Measurements from ENCODE around the gene TMEM182.

TMEM182 gene

DNA sequence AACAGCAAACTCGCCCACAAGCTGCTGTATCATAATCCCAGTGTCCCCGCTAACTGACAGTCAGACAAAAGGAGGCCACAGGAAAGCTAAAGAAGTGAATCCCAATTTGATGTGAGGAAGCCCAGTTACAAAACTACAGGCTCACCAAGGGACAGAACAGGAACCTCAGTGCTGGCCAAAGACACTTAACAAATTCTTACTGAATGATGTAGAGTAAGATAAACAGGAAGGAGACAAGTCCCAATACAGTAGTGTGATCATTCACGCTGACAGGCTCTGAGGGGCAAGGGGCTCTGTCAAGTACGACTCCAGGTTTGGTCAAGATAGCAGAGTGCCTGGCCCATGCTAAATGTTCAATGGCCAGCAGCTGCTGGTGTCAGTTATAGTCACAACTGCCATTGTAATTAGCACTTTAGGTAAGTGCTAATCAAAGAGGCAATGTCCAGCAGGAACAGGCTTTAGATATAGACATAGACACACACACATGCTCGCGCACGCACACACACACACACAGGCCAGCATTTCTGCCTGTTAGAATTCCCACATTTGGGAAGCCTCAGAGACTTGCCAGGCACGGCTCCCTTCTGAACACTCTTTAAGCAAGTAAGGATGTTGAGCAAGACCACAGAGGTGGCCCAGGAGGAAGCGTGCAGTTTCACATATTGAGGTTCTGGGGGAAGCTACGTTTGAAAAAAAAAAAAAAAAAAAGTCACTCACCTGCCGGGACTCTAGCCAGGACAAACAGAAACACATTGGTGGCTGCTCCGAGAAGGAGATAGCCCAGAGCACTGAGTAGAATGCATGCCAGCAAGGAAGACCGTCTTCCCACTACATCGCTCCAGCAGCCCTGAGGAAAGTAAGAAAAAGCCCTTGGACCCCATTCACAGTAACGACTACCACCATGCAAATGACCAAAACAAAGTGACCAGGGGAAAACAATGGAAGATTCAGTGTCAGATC is 35.4 kb upstream of the TMEM182 start:
- TF ChIP-seq, protein P1, sequence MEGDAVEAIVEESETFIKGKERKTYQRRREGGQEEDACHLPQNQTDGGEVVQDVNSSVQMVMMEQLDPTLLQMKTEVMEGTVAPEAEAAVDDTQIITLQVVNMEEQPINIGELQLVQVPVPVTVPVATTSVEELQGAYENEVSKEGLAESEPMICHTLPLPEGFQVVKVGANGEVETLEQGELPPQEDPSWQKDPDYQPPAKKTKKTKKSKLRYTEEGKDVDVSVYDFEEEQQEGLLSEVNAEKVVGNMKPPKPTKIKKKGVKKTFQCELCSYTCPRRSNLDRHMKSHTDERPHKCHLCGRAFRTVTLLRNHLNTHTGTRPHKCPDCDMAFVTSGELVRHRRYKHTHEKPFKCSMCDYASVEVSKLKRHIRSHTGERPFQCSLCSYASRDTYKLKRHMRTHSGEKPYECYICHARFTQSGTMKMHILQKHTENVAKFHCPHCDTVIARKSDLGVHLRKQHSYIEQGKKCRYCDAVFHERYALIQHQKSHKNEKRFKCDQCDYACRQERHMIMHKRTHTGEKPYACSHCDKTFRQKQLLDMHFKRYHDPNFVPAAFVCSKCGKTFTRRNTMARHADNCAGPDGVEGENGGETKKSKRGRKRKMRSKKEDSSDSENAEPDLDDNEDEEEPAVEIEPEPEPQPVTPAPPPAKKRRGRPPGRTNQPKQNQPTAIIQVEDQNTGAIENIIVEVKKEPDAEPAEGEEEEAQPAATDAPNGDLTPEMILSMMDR (IDR thresholded peaks at IDR 0.05; ENCODE audit: control insufficient read depth, insufficient read depth, low read depth, low read length, missing control alignments) = no peak
- no peak for DNase-seq (ENCODE audit: low read depth)
- H3K4me3 ChIP-seq (ENCODE audit: control insufficient read depth, low read depth, low read length) = no peak overlapping the region

DNA sequence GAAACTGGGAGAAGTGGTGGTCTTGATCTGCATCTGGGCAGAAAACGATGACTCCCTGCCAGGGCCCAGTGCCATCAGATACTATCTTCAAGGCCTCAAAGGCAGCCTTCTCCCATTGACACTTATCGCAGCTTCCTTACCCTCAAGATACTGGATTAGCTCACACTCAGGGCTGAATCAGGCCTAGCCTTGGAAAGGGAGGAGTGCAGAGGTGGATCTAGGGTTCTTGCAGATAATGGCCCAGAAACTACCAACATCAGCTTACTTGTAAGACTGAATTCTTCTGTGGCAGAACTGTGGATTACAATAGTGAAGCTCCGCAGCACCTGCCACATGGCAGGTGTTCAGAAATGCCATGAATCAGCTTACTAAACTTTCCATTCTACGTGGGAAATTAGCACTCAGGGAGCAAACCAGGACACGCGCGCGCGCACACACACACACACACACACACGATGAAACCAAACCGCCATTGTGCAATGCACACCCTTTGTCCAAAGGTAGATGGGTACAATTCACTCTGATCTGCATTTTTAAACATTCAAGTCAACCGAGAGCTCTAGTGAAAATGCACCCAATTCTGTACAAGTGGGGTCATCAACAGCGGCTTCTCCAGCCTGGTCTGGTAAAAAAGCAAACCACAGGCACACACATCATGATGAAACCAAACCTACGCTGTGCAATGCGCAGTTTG is 26.3 kb upstream of the TMEM182 start:
- DNase-seq (ENCODE audit: low read depth) = no peak
- TF ChIP-seq, protein P1 (IDR thresholded peaks at IDR 0.05; ENCODE audit: control insufficient read depth, insufficient read depth, low read depth, low read length, missing control alignments) = no peak
- H3K4me3 ChIP-seq (ENCODE audit: control insufficient read depth, low read depth, low read length) = peak overlapping the region; percentile 90

DNA sequence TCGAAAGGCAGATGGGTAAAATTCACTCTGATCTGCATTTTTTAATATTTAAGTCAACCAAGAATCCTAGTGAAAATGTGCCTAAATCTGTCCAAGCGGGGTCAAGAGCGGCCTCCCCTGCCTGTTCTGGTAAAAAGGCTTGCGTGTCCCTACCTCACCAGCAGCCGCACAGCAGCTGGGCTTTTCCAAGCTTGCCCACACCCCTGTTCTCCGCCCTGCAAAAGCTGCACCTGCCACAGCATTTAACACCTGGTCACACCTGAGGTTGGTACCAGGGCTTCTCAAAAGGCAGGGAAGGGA is 25.8 kb upstream of the TMEM182 start:
- H3K4me3 ChIP-seq (ENCODE audit: control insufficient read depth, low read depth, low read length) = peak overlapping the region; percentile 90
- DNase-seq (ENCODE audit: low read depth) = no peak
- TF ChIP-seq, protein P1 (IDR thresholded peaks at IDR 0.05; ENCODE audit: control insufficient read depth, insufficient read depth, low read depth, low read length, missing control alignments) = no peak

DNA sequence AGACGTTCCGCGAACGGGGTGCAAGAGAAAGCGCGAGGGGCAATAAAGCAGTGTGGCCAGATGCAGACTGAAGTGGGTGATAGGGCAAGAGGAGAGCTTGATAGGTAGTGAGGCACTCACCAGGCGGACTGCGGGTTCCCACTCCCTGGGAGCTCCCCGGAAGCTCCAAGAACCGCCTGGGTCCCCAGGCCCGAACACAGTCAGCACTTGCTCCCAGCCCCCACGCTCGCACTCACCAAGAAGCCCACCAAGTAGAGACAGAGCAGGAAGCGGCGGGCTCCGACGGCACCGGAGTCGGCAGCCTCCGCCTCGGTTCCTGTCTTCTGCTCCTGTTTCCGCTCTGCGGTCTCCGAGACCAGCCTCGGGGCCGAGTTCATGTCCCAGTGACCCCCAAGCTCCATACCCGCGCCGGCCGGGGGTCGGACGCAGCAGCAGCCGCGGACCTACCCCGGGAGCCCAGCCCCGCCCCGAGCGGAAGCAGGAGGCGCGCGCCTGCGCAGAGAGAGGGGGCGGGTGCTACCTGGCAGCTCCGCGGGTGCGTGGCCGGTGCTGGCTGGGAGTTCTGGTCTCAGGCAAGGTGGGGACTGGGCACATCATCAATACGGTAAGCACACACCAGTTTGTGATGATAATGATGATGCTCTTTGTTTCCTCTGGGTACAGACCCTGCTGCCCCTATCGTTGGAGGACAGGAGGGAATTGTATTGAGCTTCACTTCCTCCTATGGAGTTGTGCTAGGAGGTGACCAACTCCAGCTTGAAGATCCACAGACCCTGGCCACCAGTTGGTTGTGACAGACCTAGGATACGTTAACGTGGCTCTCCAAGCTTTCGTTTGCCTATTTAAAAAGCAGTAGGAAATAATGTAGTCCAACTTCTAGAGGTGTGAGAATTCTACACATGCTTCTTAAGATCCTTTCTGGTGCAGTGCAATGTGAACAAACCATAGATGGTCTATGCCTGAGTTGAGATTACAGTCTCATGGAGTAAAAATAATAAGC is 25.1 kb upstream of the TMEM182 start:
- TF ChIP-seq, protein P1 (IDR thresholded peaks at IDR 0.05; ENCODE audit: control insufficient read depth, insufficient read depth, low read depth, low read length, missing control alignments) = no peak
- no peak for DNase-seq (ENCODE audit: low read depth)

DNA sequence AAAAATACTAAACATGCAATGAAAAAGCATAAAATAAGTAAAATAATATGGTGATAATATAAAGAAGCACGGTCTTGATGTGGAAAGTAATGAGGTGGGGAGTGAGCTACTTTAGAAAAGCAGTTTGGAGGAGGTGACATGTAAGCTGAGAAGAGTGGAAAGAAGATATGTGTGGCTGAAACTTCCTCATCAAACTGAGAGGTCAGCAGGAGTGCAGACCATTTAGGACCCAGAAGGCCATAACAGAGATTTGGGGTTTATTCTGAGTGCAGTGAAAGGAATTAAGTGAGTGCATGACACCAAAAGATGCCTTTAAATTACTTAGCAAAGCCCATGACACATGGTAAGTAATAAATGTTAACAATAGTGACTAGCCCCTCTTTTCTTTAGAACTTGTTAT is 24.4 kb upstream of the TMEM182 start:
- no peak for DNase-seq (ENCODE audit: low read depth)
- TF ChIP-seq, protein P1 (IDR thresholded peaks at IDR 0.05; ENCODE audit: control insufficient read depth, insufficient read depth, low read depth, low read length, missing control alignments) = no peak

More for the DNA sequence above, 25.1 kb upstream of the TMEM182 start:
- H3K4me3 ChIP-seq (ENCODE audit: control insufficient read depth, low read depth, low read length) = peak overlapping the region; percentile 90

DNA sequence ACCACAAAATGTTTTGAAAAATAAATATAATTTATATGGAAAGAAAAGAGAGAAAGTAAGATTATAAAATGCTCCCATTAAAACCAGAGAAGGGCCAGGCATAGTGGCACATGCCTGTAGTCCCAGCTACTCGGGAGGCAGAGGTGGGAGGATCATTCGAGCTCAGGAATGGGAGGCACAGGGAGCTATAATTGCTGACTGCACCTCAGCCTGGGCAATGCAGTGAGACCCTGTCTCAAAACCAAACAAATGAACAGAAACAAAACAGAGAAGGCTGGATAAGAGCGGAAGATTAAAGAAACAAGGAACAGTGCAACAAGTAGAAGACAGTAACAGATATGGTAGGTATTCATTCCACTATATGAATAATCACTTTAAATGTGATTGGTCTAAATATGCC is 18.6 kb upstream of the TMEM182 start:
- DNase-seq (ENCODE audit: low read depth) = no peak
- H3K4me3 ChIP-seq (ENCODE audit: control insufficient read depth, low read depth, low read length) = no peak overlapping the region
- TF ChIP-seq, protein P1 (IDR thresholded peaks at IDR 0.05; ENCODE audit: control insufficient read depth, insufficient read depth, low read depth, low read length, missing control alignments) = no peak

More for the DNA sequence above, 24.4 kb upstream of the TMEM182 start:
- no peak overlapping the region for H3K4me3 ChIP-seq (ENCODE audit: control insufficient read depth, low read depth, low read length)

All from AG09309 (cell line).